Stimulated activated CD4-positive, alpha-beta T cell treated with anti-CD3 and anti-CD28 coated beads, TNF-alpha, amount 100 ng/mL, for 48 hours (primary cell): Measurements from ENCODE around the gene ANKRD37.

Experiments used
- DNase-seq, 3 donors: peaks; one replicate each; pipeline ENCODE4 v3.0.0-alpha.2; 2020; ENCODE audit warnings: low read depth in 3 of 3

Gene ANKRD37

DNA sequence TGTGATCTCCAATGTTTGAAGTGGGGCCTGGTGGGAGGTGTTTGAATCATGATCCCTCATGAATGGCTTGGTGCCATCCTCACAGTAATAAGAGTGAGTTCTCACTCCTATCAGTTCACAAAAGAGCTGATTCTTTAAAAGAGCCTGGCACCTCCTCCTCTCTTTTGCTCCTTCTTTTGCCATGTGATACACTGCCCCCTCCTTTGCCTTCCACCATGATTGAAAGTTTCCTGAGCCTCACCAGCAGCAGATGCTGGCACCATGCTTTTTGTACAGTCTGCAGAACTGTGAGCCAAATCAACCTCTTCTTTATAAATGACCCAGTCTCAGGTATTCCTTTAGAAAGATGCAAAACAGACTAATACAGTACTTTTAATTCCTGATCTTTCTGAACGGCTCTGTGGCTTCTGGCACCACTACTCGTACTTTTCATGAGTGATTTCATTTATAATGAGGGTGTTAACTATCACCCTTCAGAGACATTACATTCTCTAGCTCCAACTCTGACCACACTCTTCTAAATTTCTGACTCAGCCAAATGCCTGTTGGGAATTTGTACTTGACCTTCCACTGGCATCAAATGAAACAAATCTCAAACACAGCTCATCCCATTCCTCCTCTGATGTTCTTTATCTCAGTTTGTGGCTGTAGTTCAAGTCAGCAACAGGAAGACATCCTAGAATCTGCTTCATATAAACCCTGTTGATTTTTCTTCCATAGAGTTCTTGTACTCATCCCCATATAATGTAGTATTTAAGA lies 24.9 kb downstream of the ANKRD37 start:
- no peak for DNase-seq

DNA sequence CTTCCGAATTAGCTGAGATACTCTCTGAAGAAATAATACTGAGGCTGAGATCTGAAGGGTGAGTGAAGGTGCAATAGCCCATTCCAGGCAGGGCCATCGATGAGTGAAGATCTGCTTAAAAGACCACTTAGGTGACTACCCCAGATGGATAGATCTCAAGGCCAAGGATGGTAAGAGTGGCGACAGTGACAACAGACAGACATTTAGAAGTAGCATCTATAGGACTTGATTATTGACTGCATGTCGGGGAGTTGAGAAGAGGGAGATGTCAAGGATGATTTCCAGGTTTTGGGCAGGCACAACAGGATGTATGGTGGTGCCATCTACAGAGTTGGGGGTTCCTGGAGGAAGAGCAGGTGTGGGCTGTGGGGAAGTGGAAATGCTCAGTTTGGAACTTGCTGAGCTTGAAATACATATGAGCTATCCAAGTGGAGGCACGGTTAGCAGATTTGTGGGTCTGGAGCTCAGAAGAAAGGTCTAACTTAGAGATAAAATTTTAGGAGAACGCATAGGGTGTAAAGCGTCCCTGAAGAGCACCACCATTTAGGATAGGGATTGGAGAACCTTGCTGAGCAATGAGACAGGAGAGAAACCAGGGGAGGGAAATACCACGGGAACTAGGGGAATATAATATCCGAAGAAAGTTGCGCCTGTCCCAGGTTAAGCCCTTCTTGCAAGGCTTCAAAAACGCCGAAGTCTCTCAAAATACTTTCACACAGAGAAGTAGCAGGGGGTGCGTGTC lies 28.4 kb downstream of the ANKRD37 start:
- no peak for DNase-seq

DNA sequence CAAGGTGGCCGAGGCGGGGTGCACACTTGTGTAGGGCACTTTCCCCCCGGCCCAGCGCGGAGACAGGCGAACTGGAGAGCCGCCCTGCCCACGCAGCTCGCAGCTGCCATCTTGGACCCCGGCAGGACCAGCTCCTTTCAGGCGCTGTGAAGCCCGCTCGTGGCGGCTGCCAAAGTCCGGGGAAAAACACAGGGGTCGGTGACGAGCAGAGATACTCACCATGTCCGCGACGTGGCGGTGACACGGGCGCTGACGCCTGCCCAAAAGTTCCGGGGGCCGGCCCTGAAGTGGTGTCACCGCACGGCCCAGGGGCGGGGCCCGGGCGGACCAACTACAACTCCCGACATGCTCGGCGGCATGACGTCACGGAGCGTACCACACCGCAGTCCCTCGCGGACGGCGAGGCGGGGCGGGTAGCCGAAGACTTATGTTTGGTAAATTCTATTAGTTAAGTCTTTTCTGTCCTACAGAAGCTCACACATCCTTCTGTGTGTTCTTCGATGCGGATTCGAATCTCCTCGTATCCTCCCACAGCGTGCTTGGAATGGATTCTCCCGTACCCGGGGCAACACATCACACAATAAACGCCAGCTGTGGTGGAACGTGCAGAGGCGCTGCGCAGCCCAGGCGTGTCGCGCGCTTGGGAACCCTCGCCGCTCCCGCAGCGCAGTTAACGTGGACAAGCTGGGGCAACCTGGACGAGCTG lies 29.2 kb downstream of the ANKRD37 start, which contains the start of gene UFSP2:
Gene UFSP2, minus strand, starts transcription at position 318 of the 706 bp plus-strand sequence. Its CDS starts 96 bp downstream, at position 222.
- peak; percentile 65 to 85 (median 71) for DNase-seq

DNA sequence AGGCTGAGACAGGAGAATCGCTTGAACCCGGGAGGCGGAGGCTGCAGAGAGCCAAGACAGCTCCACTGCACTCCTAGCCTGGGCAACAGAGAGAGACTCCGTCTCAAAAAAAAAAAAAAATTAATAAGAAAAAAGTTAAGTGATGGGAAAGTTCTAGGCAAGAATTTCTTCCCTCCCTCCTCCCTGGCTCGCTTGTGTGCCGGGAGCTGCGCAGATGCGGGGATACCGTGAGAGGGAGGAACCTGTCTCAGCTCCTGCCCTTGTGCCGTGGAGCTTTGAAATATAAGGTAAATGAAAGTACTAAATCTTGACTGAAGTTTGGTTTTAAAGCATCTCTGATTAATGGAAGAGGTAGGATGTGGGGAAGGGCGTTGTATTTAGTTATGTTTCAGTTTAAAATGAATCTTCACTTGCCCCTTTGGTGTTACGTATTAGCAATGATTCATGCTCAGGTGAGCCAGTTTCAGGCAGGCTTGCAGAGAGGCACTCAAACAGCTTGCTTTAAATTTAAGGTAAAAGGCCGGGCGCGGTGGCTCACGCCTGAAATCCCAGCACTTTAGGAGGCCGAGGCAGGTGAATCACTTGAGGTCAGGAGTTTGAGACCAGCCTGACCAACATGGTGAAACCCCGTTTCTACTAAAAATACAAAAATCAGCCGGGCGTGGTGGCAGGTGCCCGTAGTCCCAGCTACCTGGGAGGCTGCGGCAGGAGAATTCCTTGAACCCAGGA lies 30.5 kb downstream of the ANKRD37 start:
- DNase-seq = no peak

DNA sequence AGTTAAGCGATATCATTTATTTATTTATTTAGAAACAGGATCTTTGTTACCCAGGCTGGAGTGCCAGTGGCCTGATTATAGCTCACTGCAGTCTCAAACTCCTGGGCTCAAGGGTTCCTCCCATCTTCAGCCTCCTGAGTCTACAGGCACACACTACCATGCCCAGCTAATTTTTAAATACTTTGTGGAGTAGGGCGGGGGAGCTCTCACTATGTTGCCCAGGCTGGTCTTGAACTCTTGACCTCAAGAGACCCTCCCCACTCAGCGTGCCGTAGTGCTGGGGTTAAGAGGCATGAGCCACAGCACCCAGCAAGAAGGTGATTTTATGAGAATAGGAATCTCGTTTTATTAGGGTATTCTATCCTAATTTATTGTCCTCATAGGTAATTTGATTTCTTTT lies 33.0 kb downstream of the ANKRD37 start:
- DNase-seq = no peak

DNA sequence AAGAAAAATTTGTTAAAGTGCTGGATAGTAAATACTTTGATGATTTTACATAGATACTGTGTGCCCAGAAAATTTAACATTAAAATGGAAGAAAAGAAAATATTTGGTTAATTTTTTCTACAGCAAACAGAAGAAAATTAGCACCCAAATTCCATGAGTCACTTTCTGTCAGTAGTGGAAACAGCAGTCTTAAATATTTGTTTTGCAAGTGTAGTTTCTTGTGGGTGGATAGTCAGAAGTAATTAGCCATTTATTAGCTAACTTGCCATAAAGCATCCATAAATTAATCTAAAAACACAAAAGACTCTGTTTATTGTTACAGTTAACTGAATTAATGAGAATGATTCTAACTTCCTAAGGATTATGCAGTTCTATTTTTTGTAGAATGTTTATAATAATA lies 38.8 kb downstream of the ANKRD37 start:
- DNase-seq = no peak

DNA sequence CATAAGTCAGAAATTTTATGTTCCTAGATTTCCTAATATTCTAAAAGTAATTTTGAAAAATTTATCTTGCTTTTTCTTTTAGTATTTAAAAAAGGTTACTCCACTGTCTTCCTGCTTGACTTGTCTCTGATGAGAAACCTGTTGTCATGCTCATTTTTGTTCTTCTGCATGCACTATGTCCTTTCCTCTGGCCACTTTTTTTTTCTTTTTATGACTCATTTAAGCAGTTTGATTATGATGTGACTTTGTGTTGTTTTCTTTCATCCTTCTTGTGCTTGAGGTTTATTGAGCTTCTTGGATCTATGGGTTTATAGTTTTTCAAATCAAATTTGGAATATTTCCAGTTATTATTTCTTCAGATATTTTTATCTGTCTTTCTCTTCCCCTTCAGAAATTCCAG lies 41.2 kb downstream of the ANKRD37 start:
- no peak for DNase-seq

DNA sequence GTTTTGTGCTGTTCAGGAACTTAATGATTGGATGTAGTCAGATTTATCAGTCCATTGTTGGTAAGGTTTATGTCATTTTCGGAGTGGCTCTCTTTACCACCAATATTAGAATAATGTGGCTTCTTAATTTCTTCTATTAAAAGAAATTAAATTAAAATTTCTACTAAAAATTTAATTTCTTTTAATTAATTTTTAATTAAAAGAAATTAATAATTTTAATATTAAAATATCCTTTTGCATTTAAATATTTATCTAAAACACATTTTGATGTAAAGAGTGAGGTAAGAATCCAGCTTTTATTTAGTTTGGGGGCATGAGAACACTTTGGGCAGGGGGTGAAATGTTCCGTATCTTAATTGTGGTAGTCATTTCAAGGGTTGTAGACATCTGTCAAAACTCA lies 44.8 kb downstream of the ANKRD37 start:
- no peak for DNase-seq

DNA sequence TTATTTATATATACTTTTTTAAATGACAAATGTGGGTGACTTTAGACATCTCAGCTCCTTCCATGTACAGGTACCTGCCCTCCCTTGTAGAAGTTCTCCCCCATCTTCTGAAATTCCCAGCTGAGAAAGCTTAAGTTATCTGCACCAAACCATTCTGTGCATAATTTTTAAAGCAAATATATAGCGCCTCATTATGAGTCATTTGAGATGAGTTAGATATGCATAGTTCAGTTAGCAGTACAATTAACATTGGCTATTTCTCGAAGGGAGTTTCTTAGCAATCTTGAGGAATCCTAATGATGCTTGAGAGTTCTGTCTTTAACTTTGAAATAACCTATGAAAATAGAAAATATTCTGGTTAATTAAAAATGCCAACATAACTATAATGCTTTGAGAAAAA lies 48.6 kb downstream of the ANKRD37 start:
- DNase-seq = no peak
